Esophagus mucosa (tissue), 1 donor: ENCODE results near the gene ZNF181. TPM values are rescaled to one million over a fixed set of nuclear protein-coding genes. Genes with fewer than 3 reads are reported as not detected.
"Not testable (repeated sequence)": the region's sequence is repeated elsewhere in the genome, so short reads cannot be mapped to it uniquely, and the experiment has no call there.

Experiments
- ATAC-seq: fragments of 200-7000 bp; cut with Tn5 transposase; one replicate; pipeline ENCODE4 v1.9.1; 2020
- total RNA-seq: library from RNA; stranded (reverse); gene quantifications from one replicate; pipeline ENCODE4 v1.2.4, GENCODE V29; 2023
- donor health status: DM: yes; HTN: yes; CAD: no.

Gene ZNF181
- total RNA-seq = 3.9 TPM

- ATAC-seq = peak; percentile 92
Measured at GRCh38 chr19:34733746-34734536, at the start of gene ZNF181. Gene ZNF181, plus strand, starts transcription at chr19:34734243. Its CDS starts 795 bp downstream, at chr19:34735038.

GRCh38 chr19:34685266-34685665 is 48.8 kb upstream of the ZNF181 start:
- not testable (repeated sequence) for ATAC-seq

GRCh38 chr19:34686455-34686854 is 47.6 kb upstream of the ZNF181 start:
- ATAC-seq = peak; percentile 63

GRCh38 chr19:34687348-34687747 is 46.7 kb upstream of the ZNF181 start:
- no peak for ATAC-seq

GRCh38 chr19:34688592-34688991 is 45.5 kb upstream of the ZNF181 start:
- ATAC-seq = no peak

DNA sequence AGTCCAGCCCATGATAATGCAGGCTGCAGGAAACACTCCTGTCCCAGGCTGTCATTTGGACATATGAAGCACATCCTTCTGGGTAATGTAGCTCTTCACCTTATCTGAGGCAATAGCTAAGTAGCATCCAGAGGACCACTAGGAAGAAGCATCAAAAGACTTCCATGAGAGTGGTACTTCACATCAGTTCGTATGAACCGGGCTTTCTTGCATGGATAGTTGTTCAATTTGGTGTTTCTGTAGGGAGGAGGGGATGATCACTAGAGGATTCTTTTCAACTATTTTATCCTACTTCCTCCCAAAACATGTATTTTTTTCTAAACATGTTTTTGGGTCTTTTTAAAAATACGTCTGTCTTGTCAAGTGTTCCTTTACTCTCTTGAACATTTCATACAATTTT is 43.7 kb upstream of the ZNF181 start:
- no peak for ATAC-seq

- ATAC-seq = no peak
Measured at GRCh38 chr19:34692549-34692948, 41.5 kb upstream of the ZNF181 start.

DNA sequence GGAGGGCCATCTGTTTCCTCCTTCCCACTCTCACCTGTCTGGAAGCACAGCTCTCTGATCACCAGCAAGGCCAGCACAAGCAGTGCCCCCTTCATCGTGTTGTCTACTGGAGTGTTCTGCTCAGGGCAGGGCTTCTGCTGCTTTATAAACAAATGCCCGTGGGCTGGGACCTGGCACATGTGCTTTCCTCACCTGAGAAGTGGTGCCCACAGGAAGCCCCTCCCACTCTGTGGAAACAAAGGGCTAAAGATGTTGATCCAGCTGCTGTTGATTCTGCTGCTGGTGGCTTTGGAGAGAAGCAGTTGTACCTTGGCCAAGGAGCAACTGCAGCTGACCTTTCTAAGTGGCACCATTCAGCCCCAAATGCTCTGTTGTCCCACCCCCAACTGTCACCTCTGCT is 26.4 kb upstream of the ZNF181 start:
- ATAC-seq = no peak

DNA sequence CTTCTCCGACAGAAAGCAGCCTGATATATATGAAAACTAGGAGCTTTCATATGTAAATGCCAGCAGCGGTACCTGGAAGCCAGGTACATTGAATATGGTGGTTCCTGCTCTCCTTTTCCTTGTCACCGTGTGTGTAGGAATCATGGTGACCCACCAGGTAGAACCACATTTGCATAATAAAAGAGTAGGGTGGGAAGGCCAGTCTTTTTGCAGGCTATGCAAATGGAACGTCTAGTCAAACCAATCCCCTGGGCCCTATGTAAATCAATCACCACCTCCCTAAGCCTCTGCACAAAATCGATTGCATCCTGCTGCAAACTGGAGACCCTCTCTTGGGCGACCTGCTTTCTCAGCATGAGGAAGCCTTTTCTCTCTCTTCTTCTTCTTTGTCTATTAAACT is 22.2 kb upstream of the ZNF181 start:
- no peak for ATAC-seq

DNA sequence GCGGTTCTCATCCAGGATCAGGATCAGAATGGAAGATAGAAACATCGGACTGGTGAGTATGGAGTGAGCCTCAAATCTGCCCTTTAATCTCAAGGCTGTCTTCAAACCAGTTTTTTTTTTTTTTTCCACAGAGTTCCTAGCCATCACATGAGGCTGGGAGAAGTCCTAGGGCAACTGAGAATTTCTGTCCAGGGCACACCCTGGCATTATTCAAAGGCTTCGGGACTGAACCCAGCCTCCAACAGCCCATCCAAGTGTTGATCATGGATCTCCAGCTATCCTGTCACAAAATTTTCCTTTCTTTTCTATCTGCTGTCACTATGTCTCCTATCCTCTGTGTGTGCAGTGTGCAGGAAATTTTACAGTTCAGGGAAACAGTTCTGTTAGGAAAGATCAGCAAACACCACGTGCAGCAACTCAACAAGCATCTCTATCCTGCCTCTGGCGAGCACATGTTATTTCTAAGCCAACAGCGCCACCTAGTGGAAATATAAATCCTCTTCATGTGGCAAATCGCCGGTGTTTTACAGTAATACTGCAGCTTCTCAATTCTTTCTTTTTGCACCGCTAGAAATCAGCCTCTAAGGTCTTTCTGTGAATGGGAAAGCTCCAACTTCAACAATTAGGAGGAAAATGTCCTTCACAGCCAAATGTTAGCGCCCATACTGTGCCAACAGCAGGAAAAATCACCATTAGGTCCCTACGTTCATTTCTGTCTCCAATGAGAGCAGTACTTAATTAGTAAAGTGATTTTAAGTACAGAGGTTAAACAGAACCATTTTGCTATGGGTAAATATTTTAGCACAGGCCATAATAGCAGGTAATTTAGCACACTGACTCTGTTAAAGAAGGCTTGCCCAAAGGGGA is 21.4 kb upstream of the ZNF181 start:
- peak; percentile 67 for ATAC-seq

DNA sequence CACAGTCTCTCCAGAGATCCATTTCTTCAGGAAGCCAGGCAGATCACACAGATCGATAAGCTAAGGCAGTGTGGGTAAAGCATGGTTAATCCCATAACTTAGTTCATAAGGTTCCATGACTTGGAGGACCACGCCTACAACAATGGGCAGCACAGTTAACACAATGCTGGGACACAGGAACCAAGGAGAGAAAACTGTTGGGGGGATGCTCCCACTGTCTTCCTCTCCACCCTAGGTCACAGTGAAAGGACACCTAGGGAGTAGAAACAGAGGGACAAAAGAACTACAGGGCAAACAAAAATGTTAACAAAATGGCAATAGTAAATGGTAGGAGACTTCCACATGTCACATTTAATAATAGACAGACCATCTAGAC is 20.8 kb upstream of the ZNF181 start:
- no peak for ATAC-seq

DNA sequence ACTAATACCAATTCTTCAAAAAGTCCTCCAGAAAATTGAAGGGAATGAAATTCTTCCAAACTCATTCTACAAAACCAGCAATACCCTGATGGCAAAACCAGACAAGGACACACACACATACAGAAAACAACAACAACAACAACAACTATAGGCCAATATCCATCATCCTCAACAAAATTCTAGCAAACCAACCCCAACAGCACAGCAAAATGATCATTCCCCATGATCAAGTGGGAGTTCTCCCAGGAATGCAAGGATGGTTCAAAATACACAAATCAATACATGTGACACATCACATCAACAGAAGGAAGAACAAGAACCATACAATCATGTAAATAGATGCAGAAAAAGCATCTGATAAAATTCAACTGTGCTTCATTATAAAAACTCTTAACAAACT is 18.7 kb upstream of the ZNF181 start:
- no peak for ATAC-seq

GRCh38 chr19:34722353-34722752 is 11.7 kb upstream of the ZNF181 start:
- no peak for ATAC-seq

- ATAC-seq = no peak
Measured at GRCh38 chr19:34725400-34725799, 8.6 kb upstream of the ZNF181 start.

DNA sequence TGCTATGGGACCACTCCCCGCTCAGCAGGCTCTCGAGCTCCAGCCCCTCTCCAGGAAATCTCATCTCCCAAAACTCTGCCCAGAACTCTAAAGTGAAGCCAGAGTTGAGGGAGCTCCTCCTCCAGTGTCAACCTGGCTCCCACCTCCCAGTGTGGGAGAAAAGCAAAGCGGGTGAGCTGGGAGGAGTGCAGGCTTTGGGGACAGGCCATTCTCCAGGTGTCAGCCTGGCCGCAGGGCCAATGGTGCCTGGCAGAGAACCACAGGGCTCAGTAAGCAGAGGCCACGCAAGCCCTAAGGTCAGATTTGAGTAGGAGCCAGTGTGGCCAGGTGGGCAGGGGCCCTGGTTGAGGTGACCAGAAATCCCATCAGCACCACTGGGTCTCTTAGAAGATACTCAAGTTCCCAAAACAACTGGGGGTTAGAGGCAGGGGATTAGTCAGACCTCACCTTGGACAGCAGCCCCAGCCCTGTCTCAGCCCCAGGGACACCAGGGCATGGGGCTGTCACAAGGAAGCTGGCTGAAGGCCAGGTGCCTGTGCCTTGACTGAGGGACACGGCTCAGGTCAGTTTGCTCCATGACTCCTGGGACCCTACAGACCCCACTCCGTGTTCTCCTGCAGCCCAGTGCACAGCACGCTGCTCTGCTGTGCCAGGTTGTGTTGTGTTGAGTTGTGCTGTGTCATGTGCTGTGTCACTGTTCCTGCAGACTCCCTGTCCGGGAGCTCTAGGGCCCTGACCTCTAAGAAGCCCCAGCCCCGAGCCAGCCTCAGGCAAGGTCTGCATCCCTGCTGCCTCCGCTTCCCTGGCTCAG is 2.8 kb upstream of the ZNF181 start:
- no peak for ATAC-seq

GRCh38 chr19:34731964-34732363 is 2.1 kb upstream of the ZNF181 start:
- no peak for ATAC-seq

DNA sequence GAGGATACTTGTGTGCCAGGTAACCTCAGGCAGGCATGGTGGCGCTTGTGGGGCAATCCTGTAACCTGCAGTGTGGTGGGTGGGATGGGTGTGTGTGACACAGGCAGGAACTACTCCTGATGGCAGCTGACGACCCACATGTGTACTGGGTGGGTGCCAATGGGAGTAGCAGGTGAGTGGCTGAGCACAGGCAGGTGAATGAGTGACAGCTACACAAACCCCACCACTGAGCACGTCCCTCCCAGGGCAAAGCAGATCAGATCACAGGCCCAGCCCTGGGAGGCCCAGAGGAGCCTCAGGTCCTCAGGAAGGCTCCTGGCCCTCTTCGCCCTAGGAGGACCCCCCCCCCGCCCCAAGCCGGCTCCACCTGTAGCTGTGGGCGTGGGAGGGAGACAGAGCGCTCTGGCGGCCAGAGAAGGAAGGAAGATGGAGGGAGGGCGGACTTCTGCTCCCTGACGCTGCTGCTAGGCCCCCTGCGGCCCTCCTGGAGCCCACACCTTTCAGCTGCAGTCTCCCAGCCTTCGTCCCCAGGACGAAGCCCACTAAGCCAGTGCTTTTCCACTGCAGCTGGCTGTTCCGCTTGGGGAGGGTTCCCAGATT is 1.3 kb upstream of the ZNF181 start:
- ATAC-seq = no peak

- ATAC-seq = no peak
Measured at GRCh38 chr19:34733266-34733745, 737 bp upstream of the ZNF181 start.

- peak; percentile 80 for ATAC-seq
Measured at GRCh38 chr19:34734537-34735103, 577 bp downstream of the ZNF181 start.

DNA sequence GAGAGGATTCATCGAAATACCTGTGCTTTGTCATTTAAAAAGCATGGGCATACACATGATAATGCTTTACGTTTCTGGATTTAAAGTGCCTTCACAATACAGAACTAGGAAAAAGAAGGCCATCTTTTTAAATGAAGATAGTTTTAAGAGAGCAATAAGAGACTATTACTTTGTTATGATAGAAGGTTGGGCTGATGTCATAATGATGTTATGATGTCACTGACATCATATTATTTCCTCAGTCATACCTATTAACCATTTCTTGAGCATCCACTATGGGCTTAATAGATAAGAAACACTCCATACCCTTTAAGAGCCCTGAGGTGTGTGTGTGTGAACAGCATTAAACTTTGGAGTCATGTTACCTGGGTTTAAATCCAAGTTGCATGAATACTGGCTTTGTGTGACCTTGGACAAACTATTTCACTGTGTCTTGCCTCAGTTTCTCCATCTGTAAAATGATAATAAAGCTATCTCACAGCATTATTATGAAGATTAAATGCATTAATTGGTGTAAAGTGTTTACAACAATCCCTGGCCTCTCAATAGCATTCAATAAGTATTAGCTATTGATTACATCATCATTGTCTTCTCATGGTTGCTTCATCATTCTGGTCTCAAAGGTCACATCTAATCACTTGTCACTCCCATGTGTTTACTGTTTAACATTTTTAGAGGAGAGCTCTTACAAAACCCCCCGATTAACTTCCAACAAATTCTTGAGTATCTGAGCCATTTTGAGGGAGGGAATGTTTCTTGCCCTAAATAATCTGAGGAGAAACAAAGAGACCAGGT is 11.1 kb downstream of the ZNF181 start:
- ATAC-seq = no peak

DNA sequence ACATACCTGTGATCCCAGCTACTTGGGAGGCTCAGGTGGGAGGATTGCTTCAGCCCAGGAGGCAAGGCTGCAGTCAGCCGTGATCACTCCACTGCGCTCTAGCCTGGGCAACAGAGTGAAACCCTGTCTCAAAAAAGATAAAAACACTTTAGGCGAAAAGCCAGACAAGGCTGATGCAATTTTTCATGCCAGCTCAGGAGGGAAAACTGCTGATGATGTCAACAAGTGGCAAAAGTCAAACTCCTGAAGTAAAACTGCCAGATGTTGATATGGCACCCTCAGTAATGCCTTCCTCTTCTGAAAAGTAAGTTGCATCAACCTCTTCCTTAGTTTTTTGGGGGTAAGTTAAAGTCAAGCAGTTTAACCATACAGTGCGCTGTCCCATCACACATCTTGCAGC is 23.4 kb downstream of the ZNF181 start:
- no peak for ATAC-seq
